Fibroblast of skin of left biceps (primary cell): ENCODE results near the gene CHN2.
"Not testable (repeated sequence)": the region's sequence is repeated elsewhere in the genome, so short reads cannot be mapped to it uniquely, and the experiment has no call there.

ENCODE experiments used
- DNase-seq, 2 experiments: peaks; one replicate each; pipeline ENCODE4 v3.0.0-alpha.2; 2013; ENCODE audit warnings: low read depth in 2 of 2

The CHN2 gene

GRCh38 chr7:29255906-29256692 is 61.5 kb downstream of the CHN2 start:
- no peak for DNase-seq

- no peak for DNase-seq
Measured at GRCh38 chr7:29256693-29257002, 62.1 kb downstream of the CHN2 start.

GRCh38 chr7:29258951-29259350 is 64.4 kb downstream of the CHN2 start:
- DNase-seq, result no peak

- DNase-seq, result no peak
Measured at GRCh38 chr7:29262191-29262917, 67.8 kb downstream of the CHN2 start.

GRCh38 chr7:29263601-29264207 is 69.1 kb downstream of the CHN2 start:
- not testable (repeated sequence) for DNase-seq

- DNase-seq, result no peak
Measured at GRCh38 chr7:29265208-29265923, 70.8 kb downstream of the CHN2 start.

GRCh38 chr7:29269935-29270334 is 75.4 kb downstream of the CHN2 start:
- no peak for DNase-seq

GRCh38 chr7:29270594-29271318 is 76.2 kb downstream of the CHN2 start:
- DNase-seq, result no peak

GRCh38 chr7:29271319-29271658 is 76.7 kb downstream of the CHN2 start:
- no peak for DNase-seq

GRCh38 chr7:29272057-29272456 is 77.5 kb downstream of the CHN2 start:
- no peak for DNase-seq

GRCh38 chr7:29274146-29275017 is 79.8 kb downstream of the CHN2 start:
- DNase-seq, result peak; percentile 36 to 38

GRCh38 chr7:29275018-29275318 is 80.4 kb downstream of the CHN2 start:
- DNase-seq, result no peak

GRCh38 chr7:29275493-29275892 is 80.9 kb downstream of the CHN2 start:
- no peak for DNase-seq

GRCh38 chr7:29276199-29276598 is 81.6 kb downstream of the CHN2 start:
- no peak for DNase-seq

- DNase-seq, result no peak
Measured at GRCh38 chr7:29276806-29277205, 82.2 kb downstream of the CHN2 start.

GRCh38 chr7:29277436-29278215 is 83.1 kb downstream of the CHN2 start:
- DNase-seq, result no peak

- no peak for DNase-seq
Measured at GRCh38 chr7:29278337-29279069, 83.9 kb downstream of the CHN2 start.

GRCh38 chr7:29281782-29282541 is 87.4 kb downstream of the CHN2 start:
- no peak for DNase-seq
